Naive thymus-derived CD4-positive, alpha-beta T cell (primary cell): ENCODE results near the gene HECTD4. TPM values are rescaled to one million over a fixed set of nuclear protein-coding genes. Genes with fewer than 3 reads are reported as not detected.

Experiments used
- ATAC-seq: fragments of 150-1000 bp; cut with Tn5 transposase; 2 replicates; pipeline ENCODE4 v1.10.0; 2021; ENCODE audit warnings: mild to moderate bottlenecking, moderate library complexity
- CTCF ChIA-PET: fragments of 350-600 bp; sonication (Branson Sonifier 250); formaldehyde crosslinking; loops from one replicate; lab custom pipeline; 2021; ENCODE audit warnings: antibody characterized with exemption; lab: Charles Lee
- POLR2A ChIA-PET: fragments of 350-600 bp; sonication (Branson Sonifier 250); formaldehyde crosslinking; loops from one replicate; lab custom pipeline; 2021; ENCODE audit warnings: antibody characterized with exemption, inconsistent platforms; lab: Charles Lee
- DNase-seq, 9 donors: peaks; one replicate each; pipeline versions ENCODE4 v3.0.0 to v3.0.0-alpha.2; 2020 to 2022; ENCODE audit warnings: mixed read lengths in 1 of 9
- H3K27ac ChIP-seq: one replicate; pipeline ENCODE4 v1.7.0; 2013; ENCODE audit warnings: mild to moderate bottlenecking, low read depth, low read length, moderate library complexity
- H3K27me3 ChIP-seq, 2 donors: one replicate each; pipeline ENCODE4 v1.7.0; 2013; ENCODE audit warnings: low read length in 2 of 2, mild to moderate bottlenecking in 2 of 2, moderate library complexity in 2 of 2; ENCODE audit not compliant: control insufficient read depth in 2 of 2, insufficient read depth in 2 of 2
- H3K36me3 ChIP-seq, 3 experiments: 1 replicate in 2 of 3; 2 replicates in 1 of 3; pipeline ENCODE4 v1.7.0; 2013; ENCODE audit warnings: low read length in 3 of 3, mild to moderate bottlenecking in 3 of 3, moderate library complexity in 1 of 3; ENCODE audit not compliant: insufficient read depth in 3 of 3, control insufficient read depth in 2 of 3
- H3K4me1 ChIP-seq, 2 donors: one replicate each; pipeline ENCODE4 v1.7.0; 2013; ENCODE audit warnings: low read length in 2 of 2, mild to moderate bottlenecking in 2 of 2, moderate library complexity in 1 of 2; ENCODE audit not compliant: control insufficient read depth in 2 of 2, insufficient read depth in 2 of 2
- H3K4me3 ChIP-seq: 2 replicates; pipeline ENCODE4 v1.7.0; 2013; ENCODE audit warnings: mild to moderate bottlenecking, low read length
- H3K9me3 ChIP-seq, 3 experiments: 1 replicate in 2 of 3; 2 replicates in 1 of 3; pipeline ENCODE4 v1.7.0; 2013; ENCODE audit warnings: low read length in 3 of 3; ENCODE audit not compliant: control insufficient read depth in 2 of 3
- H3K27ac Mint-ChIP-seq, 9 donors: one replicate each; pipeline ENCODE4 v1.8.0; 2020 to 2022; ENCODE audit warnings: mixed read lengths in 9 of 9, mild to moderate bottlenecking in 8 of 9, moderate library complexity in 5 of 9, inconsistent platforms in 2 of 9
- H3K27me3 Mint-ChIP-seq, 5 donors: one replicate each; pipeline ENCODE4 v1.8.0; 2021 to 2022; ENCODE audit warnings: mixed read lengths in 5 of 5, mild to moderate bottlenecking in 1 of 5
- H3K36me3 Mint-ChIP-seq, 5 donors: one replicate each; pipeline ENCODE4 v1.8.0; 2020 to 2022; ENCODE audit warnings: mixed read lengths in 5 of 5, mild to moderate bottlenecking in 3 of 5, inconsistent platforms in 1 of 5
- H3K4me1 Mint-ChIP-seq, 7 donors: one replicate each; pipeline ENCODE4 v1.8.0; 2020 to 2022; ENCODE audit warnings: mixed read lengths in 7 of 7, mild to moderate bottlenecking in 3 of 7, inconsistent platforms in 1 of 7
- H3K4me3 Mint-ChIP-seq, 10 donors: one replicate each; pipeline ENCODE4 v1.8.0; 2020 to 2022; ENCODE audit warnings: mild to moderate bottlenecking in 10 of 10, mixed read lengths in 10 of 10, moderate library complexity in 6 of 10, inconsistent platforms in 2 of 10
- H3K9me3 Mint-ChIP-seq, 11 donors: one replicate each; pipeline ENCODE4 v1.8.0; 2020 to 2022; ENCODE audit warnings: mixed read lengths in 11 of 11, mild to moderate bottlenecking in 4 of 11, inconsistent platforms in 1 of 11, moderate library complexity in 1 of 11
- intact Hi-C, 2 donors: fragments of 100-400 bp; cut with micrococcal nuclease; formaldehyde crosslinking; loops; one replicate each; pipeline ENCODE4 v1.15.1; 2023
- polyA plus RNA-seq, 2 donors: library from polyadenylated mRNA; unstranded; fragments of 300-500 nt; fragmentation: Illumina TruSeq; gene quantifications; one replicate each; pipeline ENCODE4 v1.2.3, GENCODE V29; 2021
- total RNA-seq, 6 experiments: library from RNA in 5 of 6; stranded (reverse) in 5 of 6; gene quantifications; 1 replicate in 5 of 6; 2 replicates in 1 of 6; pipeline ENCODE4 v1.2.3 and lab custom pipeline; 2021 to 2026

HECTD4 gene
- total and polyA plus RNA-seq, 7 experiments from 2014 or later, result 3.1 to 57.7 (median 47.9) TPM

DNA sequence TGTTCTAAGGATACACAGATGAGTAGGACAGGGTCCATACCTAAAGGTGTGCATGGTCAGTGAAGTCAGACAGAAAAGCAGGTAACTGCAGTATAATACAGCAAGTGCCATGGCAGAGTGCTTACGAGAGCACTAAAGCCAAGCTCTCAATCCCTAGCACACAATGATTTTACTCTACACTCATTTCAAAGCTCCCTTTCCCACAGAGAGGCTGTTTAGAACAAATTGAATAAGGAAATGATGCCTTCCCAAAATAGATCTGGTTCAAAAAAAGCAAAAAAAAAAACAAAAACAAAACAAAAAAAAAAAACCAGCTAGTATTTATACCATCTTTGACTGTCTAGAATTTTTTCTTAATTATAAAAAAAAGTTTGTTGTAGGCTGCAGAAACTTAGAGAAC, 74.1 kb downstream of the HECTD4 start:
- H3K36me3 ChIP-seq, result peaks cover 0 to 50% (median 6%) of the 10 kb centered on the region in 3 experiments
- H3K4me3 Mint-ChIP-seq, result no peak overlapping the region
- H3K36me3 Mint-ChIP-seq, result peaks cover 11 to 53% (median 24%) of the 10 kb centered on the region in 5 donors
- no peaks in the 10 kb centered on the region for H3K9me3 Mint-ChIP-seq
- no peaks in the 10 kb centered on the region for H3K4me1 ChIP-seq
- DNase-seq (no peak), ATAC-seq (no peak)
- ChIA-PET CTCF (no interaction called here), POLR2A (no interaction called here)
- H3K27me3 Mint-ChIP-seq, result no peaks in the 10 kb centered on the region
- H3K27me3 ChIP-seq, result no peaks in the 10 kb centered on the region
- no peaks in the 10 kb centered on the region for H3K9me3 ChIP-seq
- H3K4me1 Mint-ChIP-seq, result peaks cover 0 to 7% (median 0%) of the 10 kb centered on the region in 7 donors
- no peak overlapping the region for H3K4me3 ChIP-seq
- no peak overlapping the region for H3K27ac ChIP-seq
- intact Hi-C loops, result no loop called here
- no peak overlapping the region for H3K27ac Mint-ChIP-seq

DNA sequence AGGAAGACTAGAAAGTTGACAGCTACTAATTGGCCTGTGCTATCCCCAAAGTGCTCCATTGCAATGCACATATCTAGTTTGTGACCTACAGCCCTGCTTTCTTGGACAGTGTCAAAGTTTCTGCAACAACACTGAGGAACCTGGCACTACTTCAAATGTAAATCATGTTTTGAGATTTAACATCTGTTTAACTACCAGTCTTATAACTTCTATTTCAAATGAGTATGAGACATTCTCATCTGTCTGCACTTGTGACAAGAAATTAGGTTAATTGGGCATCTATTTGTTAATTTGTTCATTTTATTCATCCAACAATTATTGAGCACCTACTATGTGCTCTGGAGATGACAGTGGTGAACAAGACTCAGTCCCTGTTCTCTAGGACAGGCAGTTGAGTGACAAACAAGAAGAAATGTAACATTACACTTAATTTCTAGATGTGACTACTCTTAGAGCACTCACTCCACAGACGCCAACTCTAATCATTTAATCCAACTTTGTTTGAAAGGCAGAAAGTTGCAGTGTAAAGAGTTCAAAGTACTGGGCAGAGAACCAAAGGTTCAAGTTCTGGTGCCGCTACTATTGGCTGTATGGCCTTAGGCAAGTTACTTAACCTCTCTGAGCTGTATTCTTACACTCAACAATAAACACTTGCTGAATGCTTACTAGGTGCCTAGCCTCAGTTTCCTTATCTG, 74.8 kb downstream of the HECTD4 start:
- POLR2A ChIA-PET, result no interaction called here
- no peaks in the 10 kb centered on the region for H3K9me3 ChIP-seq
- no peak overlapping the region for H3K27ac ChIP-seq
- intact Hi-C loops, result no loop called here
- Mint-ChIP-seq H3K4me1 (peaks cover 0 to 10% (median 0%) of the 10 kb centered on the region in 7 donors), H3K27ac (no peak overlapping the region), H3K36me3 (peaks cover 16 to 52% (median 24%) of the 10 kb centered on the region in 5 donors), H3K4me3 (no peak overlapping the region), H3K27me3 (no peaks in the 10 kb centered on the region), H3K9me3 (no peaks in the 10 kb centered on the region)
- no peaks in the 10 kb centered on the region for H3K27me3 ChIP-seq
- H3K36me3 ChIP-seq, result peaks cover 0 to 55% (median 3%) of the 10 kb centered on the region in 3 experiments
- H3K4me3 ChIP-seq, result no peak overlapping the region
- CTCF ChIA-PET, result no interaction called here
- no peak for DNase-seq
- no peak for ATAC-seq
- no peaks in the 10 kb centered on the region for H3K4me1 ChIP-seq

DNA sequence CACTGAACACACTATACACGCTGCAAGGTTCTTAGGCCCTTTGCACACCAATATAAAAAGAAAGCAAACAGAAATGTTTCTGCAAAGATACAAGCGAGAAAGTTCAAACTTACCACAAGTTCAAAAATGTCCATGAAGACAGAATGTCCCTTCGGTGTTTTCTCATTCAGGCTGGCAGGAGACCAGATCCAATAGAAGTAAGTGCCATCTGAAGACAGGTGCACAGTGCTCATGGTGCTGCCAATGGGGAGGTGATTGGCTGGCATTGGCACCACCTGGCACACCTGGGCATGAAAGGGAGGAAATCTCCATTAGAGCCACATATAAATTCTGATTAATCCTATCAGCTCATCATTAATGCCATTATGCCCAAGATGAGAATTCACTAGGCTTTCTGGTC, 76.3 kb downstream of the HECTD4 start:
- Mint-ChIP-seq H3K4me1 (peaks cover 0 to 10% (median 0%) of the 10 kb centered on the region in 7 donors), H3K27me3 (no peaks in the 10 kb centered on the region), H3K4me3 (no peak overlapping the region), H3K36me3 (peaks cover 18 to 56% (median 25%) of the 10 kb centered on the region in 5 donors), H3K27ac (peak overlapping the region in 1 of 9 donors; percentile 62), H3K9me3 (no peaks in the 10 kb centered on the region)
- no peaks in the 10 kb centered on the region for H3K27me3 ChIP-seq
- no peak overlapping the region for H3K27ac ChIP-seq
- intact Hi-C loops, result no loop called here
- no peak for ATAC-seq
- no peak for DNase-seq
- H3K36me3 ChIP-seq, result peaks cover 0 to 52% (median 0%) of the 10 kb centered on the region in 3 experiments
- no peaks in the 10 kb centered on the region for H3K4me1 ChIP-seq
- CTCF ChIA-PET, result interaction anchor here (1.1 kb wide), 1 partner anchor 12 kb away, joined by 5 read pairs; no protein-coding TSS in a partner anchor
- H3K9me3 ChIP-seq, result no peaks in the 10 kb centered on the region
- H3K4me3 ChIP-seq, result no peak overlapping the region
- POLR2A ChIA-PET, result interaction anchor here (0.6 kb wide), 1 partner anchor 215 kb away, joined by 3 read pairs; no protein-coding TSS in a partner anchor

DNA sequence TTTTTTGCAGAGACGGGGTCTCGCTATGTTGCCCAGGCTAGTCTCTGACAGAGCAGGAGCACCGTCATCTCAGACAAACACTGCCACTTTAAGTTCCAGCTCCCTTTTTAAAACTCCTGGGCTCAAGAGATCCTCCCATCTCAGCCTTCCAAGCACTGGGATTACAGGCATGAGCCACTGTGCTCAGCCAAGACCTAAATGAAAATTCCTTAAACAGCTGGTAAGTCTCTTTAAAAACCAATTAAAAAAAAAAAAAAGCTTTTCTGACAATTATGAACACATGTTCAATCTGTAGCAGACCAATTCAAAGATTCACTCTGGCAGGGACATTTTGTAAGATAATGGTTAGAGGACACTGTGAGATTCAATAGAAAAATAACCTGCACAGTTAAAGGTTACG, 77.8 kb downstream of the HECTD4 start:
- Histone ChIP-seq H3K4me1 (no peaks in the 10 kb centered on the region), H3K27ac (no peak overlapping the region), H3K4me3 (no peak overlapping the region), H3K27me3 (no peaks in the 10 kb centered on the region), H3K9me3 (no peaks in the 10 kb centered on the region), H3K36me3 (peaks cover 0 to 52% (median 0%) of the 10 kb centered on the region in 3 experiments)
- CTCF ChIA-PET, result interaction anchor here (0.6 kb wide), 1 partner anchor 17 kb away, joined by 3 read pairs; no protein-coding TSS in a partner anchor
- no peak overlapping the region for H3K27ac Mint-ChIP-seq
- H3K36me3 Mint-ChIP-seq, result peaks cover 20 to 55% (median 26%) of the 10 kb centered on the region in 5 donors
- no peak for ATAC-seq
- peaks cover 0 to 10% (median 0%) of the 10 kb centered on the region in 7 donors for H3K4me1 Mint-ChIP-seq
- H3K9me3 Mint-ChIP-seq, result no peaks in the 10 kb centered on the region
- POLR2A ChIA-PET, result no interaction called here
- DNase-seq, result no peak
- intact Hi-C loops, result no loop called here
- H3K4me3 Mint-ChIP-seq, result no peak overlapping the region
- no peaks in the 10 kb centered on the region for H3K27me3 Mint-ChIP-seq

DNA sequence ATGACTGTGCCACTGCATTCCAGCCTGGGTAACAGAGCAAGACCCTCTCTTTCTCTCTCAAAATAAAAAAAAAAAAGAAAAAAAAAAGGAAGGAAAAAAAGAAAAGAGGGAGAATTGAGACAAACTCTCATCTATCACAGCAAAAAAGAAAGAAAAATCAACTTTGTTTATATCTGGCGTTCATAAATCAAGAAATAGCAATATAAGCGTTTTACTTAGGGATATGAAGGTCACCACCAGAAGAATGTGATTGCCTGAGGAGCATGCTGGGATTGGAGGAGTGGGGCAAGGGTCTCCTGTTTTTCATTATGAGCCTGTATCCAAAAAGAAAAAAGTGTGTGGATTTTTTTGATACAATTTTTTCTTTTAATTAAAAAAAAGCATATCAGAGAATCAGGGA, 78.4 kb downstream of the HECTD4 start:
- no peaks in the 10 kb centered on the region for H3K9me3 Mint-ChIP-seq
- H3K36me3 ChIP-seq, result peaks cover 0 to 52% (median 0%) of the 10 kb centered on the region in 3 experiments
- peaks cover 15 to 49% (median 23%) of the 10 kb centered on the region in 5 donors for H3K36me3 Mint-ChIP-seq
- ATAC-seq (no peak), DNase-seq (no peak)
- no peak overlapping the region for H3K27ac ChIP-seq
- no peaks in the 10 kb centered on the region for H3K27me3 Mint-ChIP-seq
- no peak overlapping the region for H3K4me3 Mint-ChIP-seq
- no peak overlapping the region for H3K27ac Mint-ChIP-seq
- CTCF ChIA-PET, result interaction anchor here (0.6 kb wide), 1 partner anchor 16 kb away, joined by 3 read pairs; no protein-coding TSS in a partner anchor
- H3K4me1 ChIP-seq, result no peaks in the 10 kb centered on the region
- intact Hi-C loops, result loop anchor here in 1 of 2 donors (1.0 kb wide), 1 partner anchor 79 kb away; the partner anchor contains the start of gene HECTD4
- no peaks in the 10 kb centered on the region for H3K9me3 ChIP-seq
- H3K4me3 ChIP-seq, result no peak overlapping the region
- peaks cover 0 to 10% (median 0%) of the 10 kb centered on the region in 7 donors for H3K4me1 Mint-ChIP-seq
- POLR2A ChIA-PET, result no interaction called here
- H3K27me3 ChIP-seq, result no peaks in the 10 kb centered on the region

DNA sequence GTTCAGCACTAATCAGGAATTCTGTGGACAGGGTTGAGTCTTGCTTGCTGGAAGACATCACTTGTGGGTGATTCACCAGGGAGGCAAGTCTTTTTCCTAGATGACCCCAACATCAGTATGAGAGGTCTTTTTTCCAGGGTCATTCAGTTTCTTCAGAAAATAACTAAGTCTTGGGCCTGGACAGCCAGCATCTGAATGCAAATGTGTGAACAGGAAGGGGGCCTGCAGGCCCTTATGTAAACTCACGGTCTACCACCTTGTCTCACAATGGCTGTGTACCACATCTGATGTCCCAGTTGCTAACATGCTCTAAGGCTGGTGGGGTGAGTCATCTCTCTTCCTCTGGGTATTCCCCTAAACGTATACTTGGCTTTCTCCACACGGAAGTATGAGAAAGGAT, 79.2 kb downstream of the HECTD4 start:
- H3K36me3 ChIP-seq, result peaks cover 0 to 50% (median 0%) of the 10 kb centered on the region in 3 experiments
- ATAC-seq (peak; percentile 76), DNase-seq (peak in 1 of 9 donors; percentile 29)
- no peaks in the 10 kb centered on the region for H3K9me3 ChIP-seq
- CTCF ChIA-PET, result interaction anchor here (0.6 kb wide), 1 partner anchor 8 kb away, joined by 4 read pairs; no protein-coding TSS in a partner anchor
- Mint-ChIP-seq H3K4me1 (peaks cover 0 to 10% (median 0%) of the 10 kb centered on the region in 7 donors), H3K27ac (peak overlapping the region in 2 of 9 donors; percentile 56 to 68), H3K36me3 (peaks cover 14 to 44% (median 23%) of the 10 kb centered on the region in 5 donors), H3K9me3 (no peaks in the 10 kb centered on the region), H3K27me3 (no peaks in the 10 kb centered on the region), H3K4me3 (no peak overlapping the region)
- H3K4me1 ChIP-seq, result no peaks in the 10 kb centered on the region
- H3K4me3 ChIP-seq, result no peak overlapping the region
- intact Hi-C loops, result loop anchor here in 1 of 2 donors (1.0 kb wide), 1 partner anchor 79 kb away; the partner anchor contains the start of gene HECTD4
- H3K27me3 ChIP-seq, result no peaks in the 10 kb centered on the region
- POLR2A ChIA-PET, result no interaction called here
- H3K27ac ChIP-seq, result no peak overlapping the region
